ENCODE data around the gene TAF1A. TPM values are rescaled to one million over a fixed set of nuclear protein-coding genes. Genes with fewer than 3 reads are reported as not detected.

Gene TAF1A
- 23.1 and 24.4 TPM in 2 replicates for total RNA-seq

- Mint-ChIP-seq H3K9me3 (peaks cover 6% of the 10 kb centered on the region), H3K4me3 (peak within 1 kb of the TSS; percentile 96), H3K27ac (peak within 1 kb of the TSS; percentile 95), H3K4me1 (peaks cover 33% of the 10 kb centered on the region), H3K27me3 (peaks cover 4% of the 10 kb centered on the region), H3K36me3 (ENCODE audit: low read depth) (peaks cover 21% of the 10 kb centered on the region)
- intact Hi-C loops (cut with micrococcal nuclease) = loop anchor here (1.0 kb wide), 3 partner anchors 28 to 123 kb away; partner anchors contain the start of genes AIDA and BROX
- DNase-seq = peak; percentile 95
These were observed at the start of gene TAF1A for GRCh38 chr1:222589462-222590302. Gene TAF1A, minus strand, starts transcription at chr1:222589933.

DNA sequence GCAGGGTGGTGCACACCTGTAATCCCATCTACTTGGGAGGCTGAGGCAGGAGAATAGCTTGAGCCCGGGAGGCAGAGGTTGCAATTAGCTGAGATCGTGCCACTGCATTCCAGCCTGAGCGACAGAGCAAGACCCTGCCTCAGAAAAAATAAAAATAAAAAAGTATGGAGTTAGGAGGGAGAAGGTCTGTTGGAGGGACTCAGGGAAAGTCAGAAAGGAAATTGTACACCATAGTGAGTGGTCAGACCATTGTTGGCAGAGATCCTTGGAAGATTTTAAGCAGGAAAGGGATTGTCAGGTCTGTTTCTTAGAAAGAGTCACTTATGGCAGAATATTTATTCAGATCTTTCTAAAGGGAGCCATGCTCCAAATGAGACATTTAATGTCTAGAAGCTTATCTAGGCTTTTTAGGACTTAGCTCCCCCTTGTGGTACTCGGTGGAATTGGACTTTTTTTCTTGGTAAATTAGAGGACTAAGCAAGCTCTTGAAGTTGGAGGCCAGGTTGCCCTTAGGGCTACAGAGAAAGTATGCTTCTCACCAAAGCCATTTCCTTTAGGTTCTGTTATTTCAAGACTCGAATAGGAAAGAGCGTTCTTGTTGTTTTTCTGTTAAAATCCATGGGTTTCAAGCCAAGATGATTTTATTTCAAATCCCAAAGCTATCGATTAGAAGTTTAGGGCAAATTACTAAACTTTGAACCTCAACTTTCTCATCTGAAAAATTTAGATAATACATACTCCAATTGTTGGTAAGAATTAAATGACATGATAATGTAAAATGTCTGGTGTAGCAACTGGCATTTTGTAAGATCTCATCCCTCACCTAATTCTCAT lies 44.7 kb upstream of the TAF1A start:
- intact Hi-C loops (cut with micrococcal nuclease) = loop anchor here (1.0 to 2.0 kb wide), 3 partner anchors 10 to 169 kb away; no protein-coding TSS in a partner anchor
- no peaks in the 10 kb centered on the region for H3K9me3 Mint-ChIP-seq
- peaks cover 6% of the 10 kb centered on the region for H3K4me1 Mint-ChIP-seq
- no peaks in the 10 kb centered on the region for H3K27me3 Mint-ChIP-seq
- DNase-seq = peak; percentile 93
- H3K36me3 Mint-ChIP-seq (ENCODE audit: low read depth) = peaks cover 40% of the 10 kb centered on the region
- H3K4me3 Mint-ChIP-seq = no peak overlapping the region
- H3K27ac Mint-ChIP-seq = no peak overlapping the region

DNA sequence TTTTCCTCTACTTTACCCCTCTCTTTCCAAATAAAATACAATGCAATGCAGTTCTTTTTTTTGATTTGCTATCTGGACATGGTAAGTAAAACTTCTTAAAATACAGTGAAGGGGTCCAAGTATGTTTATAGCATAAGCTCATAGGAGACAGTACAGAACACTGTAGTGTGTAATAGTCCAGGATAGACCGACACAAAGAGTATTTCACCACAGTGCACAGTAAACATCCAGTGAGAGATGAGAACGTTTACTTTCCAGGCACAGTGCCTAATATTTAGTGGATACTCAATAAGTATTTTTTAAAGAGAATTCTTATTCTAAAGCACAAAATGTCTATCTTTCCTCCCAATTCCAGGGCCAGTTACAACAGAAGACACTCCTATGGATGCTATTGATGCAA lies 43.0 kb upstream of the TAF1A start:
- peaks cover 6% of the 10 kb centered on the region for H3K4me1 Mint-ChIP-seq
- no peak overlapping the region for H3K27ac Mint-ChIP-seq
- no peaks in the 10 kb centered on the region for H3K9me3 Mint-ChIP-seq
- no peak for DNase-seq
- intact Hi-C loops (cut with micrococcal nuclease) = no loop called here
- H3K4me3 Mint-ChIP-seq = no peak overlapping the region
- H3K27me3 Mint-ChIP-seq = no peaks in the 10 kb centered on the region
- H3K36me3 Mint-ChIP-seq (ENCODE audit: low read depth) = peaks cover 48% of the 10 kb centered on the region

DNA sequence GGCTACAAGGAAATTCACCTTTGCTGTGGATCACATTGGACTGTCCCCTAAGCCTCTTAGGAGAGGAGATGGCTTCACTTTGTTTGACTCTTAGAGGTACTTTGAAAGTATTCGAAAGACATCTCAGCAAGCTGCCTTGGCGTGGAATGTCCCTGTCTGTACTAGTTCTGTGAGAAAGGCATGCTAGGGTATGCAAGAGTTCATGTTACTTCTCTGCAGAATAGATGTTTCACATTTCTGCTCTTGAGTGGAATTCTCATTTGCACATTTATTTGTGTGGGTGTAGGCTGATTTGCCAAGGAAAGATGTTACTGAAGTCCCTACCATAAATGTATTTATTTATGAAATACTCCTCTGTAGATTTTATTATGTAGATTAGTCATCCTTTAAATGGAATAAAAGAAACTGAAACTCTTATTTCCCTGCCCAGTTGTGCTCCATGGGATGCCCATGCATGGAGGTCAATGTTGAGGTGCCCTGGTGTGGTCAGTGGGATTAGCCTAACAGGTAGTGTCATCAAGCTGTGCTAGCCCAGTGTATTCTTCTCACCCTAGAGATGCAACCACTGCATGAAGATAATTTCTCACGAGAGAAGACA lies 42.0 kb upstream of the TAF1A start:
- Mint-ChIP-seq H3K27ac (no peak overlapping the region), H3K27me3 (no peaks in the 10 kb centered on the region), H3K4me3 (no peak overlapping the region), H3K36me3 (ENCODE audit: low read depth) (peaks cover 48% of the 10 kb centered on the region), H3K4me1 (peaks cover 6% of the 10 kb centered on the region), H3K9me3 (no peaks in the 10 kb centered on the region)
- DNase-seq = peak; percentile 34
- intact Hi-C loops (cut with micrococcal nuclease) = no loop called here

- Mint-ChIP-seq H3K9me3 (no peaks in the 10 kb centered on the region), H3K4me1 (peaks cover 6% of the 10 kb centered on the region), H3K27me3 (no peaks in the 10 kb centered on the region), H3K36me3 (ENCODE audit: low read depth) (peaks cover 47% of the 10 kb centered on the region), H3K27ac (no peak overlapping the region), H3K4me3 (no peak overlapping the region)
- intact Hi-C loops (cut with micrococcal nuclease) = no loop called here
- no peak for DNase-seq
These were observed 40.3 kb upstream of the TAF1A start for GRCh38 chr1:222629921-222630535.

GRCh38 chr1:222627232-222627631 lies 37.5 kb upstream of the TAF1A start:
- Mint-ChIP-seq H3K9me3 (no peaks in the 10 kb centered on the region), H3K4me1 (no peaks in the 10 kb centered on the region), H3K27me3 (no peaks in the 10 kb centered on the region), H3K4me3 (no peak overlapping the region), H3K36me3 (ENCODE audit: low read depth) (peaks cover 51% of the 10 kb centered on the region), H3K27ac (no peak overlapping the region)
- DNase-seq = no peak
- intact Hi-C loops (cut with micrococcal nuclease) = no loop called here

DNA sequence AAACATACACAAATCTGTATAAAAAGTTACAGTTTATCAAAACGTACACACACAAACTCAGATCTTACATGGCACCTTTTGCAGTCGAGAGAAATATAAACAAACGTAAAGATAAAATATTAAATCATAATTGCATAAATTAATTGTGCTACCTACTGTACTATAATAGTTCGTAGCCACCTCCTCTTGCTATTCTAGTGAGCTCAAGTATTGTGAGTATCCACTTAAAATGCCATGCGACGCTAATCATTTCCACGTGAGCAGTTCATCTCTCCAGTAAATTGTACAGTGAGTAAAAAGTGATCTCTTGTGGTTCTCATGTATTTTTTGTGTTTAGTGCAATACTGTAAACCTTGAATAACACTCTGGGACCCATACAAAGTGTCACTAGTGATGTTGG lies 34.5 kb upstream of the TAF1A start:
- no peaks in the 10 kb centered on the region for H3K27me3 Mint-ChIP-seq
- H3K4me3 Mint-ChIP-seq = no peak overlapping the region
- H3K27ac Mint-ChIP-seq = no peak overlapping the region
- peaks cover 17% of the 10 kb centered on the region for H3K4me1 Mint-ChIP-seq
- H3K9me3 Mint-ChIP-seq = no peaks in the 10 kb centered on the region
- H3K36me3 Mint-ChIP-seq (ENCODE audit: low read depth) = peaks cover 48% of the 10 kb centered on the region
- intact Hi-C loops (cut with micrococcal nuclease) = no loop called here
- no peak for DNase-seq

DNA sequence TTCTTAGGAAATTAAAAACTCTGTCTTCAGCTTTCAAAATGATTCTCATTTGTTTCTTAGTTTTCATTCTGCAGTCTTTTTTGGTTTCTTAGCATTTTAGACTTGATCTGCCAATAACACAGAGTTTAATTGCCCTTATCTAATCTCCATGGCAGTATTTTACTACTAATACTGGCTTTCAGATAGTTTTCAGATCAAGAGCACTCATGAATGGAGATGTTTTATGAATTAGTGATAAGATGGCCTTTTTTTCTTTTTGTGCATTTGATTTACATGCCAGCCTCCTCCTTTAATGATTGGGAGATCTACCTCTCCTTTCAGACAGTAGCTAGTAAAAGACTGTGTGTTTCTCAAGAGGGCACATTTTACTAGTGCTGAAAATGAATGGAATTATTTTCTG lies 33.7 kb upstream of the TAF1A start:
- intact Hi-C loops (cut with micrococcal nuclease) = no loop called here

GRCh38 chr1:222622765-222623164 lies 33.0 kb upstream of the TAF1A start:
- H3K36me3 Mint-ChIP-seq (ENCODE audit: low read depth) = peaks cover 37% of the 10 kb centered on the region
- H3K9me3 Mint-ChIP-seq = no peaks in the 10 kb centered on the region
- intact Hi-C loops (cut with micrococcal nuclease) = no loop called here
- H3K27ac Mint-ChIP-seq = no peak overlapping the region
- H3K27me3 Mint-ChIP-seq = no peaks in the 10 kb centered on the region
- no peak overlapping the region for H3K4me3 Mint-ChIP-seq
- H3K4me1 Mint-ChIP-seq = peaks cover 22% of the 10 kb centered on the region
- no peak for DNase-seq

More for the DNA sequence above, 33.7 kb upstream of the TAF1A start:
- Mint-ChIP-seq H3K4me1 (peaks cover 22% of the 10 kb centered on the region), H3K27ac (no peak overlapping the region), H3K4me3 (no peak overlapping the region), H3K27me3 (no peaks in the 10 kb centered on the region), H3K9me3 (no peaks in the 10 kb centered on the region), H3K36me3 (ENCODE audit: low read depth) (peaks cover 44% of the 10 kb centered on the region)
- DNase-seq = no peak

DNA sequence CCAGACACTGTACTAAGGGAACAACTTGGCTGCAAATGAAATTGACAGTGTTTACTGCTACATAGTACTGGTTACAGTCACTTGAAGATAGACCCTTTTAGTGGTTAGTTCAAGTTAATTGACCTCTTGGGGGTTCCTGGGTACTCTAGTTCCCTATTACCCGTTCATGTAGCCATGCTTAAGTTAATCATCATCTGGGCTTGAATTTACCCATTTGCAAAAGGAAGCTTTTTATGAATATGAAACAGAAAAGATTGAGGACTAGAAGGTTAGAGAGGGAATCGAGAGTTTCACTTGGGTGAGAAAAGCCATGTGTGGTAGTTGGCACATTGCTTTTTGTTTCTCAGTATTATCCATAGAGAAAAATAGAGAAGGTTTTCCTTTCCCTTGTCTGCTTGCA lies 30.8 kb upstream of the TAF1A start:
- Mint-ChIP-seq H3K4me1 (peaks cover 32% of the 10 kb centered on the region), H3K36me3 (ENCODE audit: low read depth) (peaks cover 23% of the 10 kb centered on the region), H3K9me3 (no peaks in the 10 kb centered on the region), H3K27ac (no peak overlapping the region), H3K4me3 (no peak overlapping the region), H3K27me3 (peaks cover 10% of the 10 kb centered on the region)
- DNase-seq = no peak
- intact Hi-C loops (cut with micrococcal nuclease) = no loop called here

- DNase-seq = peak; percentile 75
- peaks cover 32% of the 10 kb centered on the region for H3K4me1 Mint-ChIP-seq
- no peaks in the 10 kb centered on the region for H3K9me3 Mint-ChIP-seq
- intact Hi-C loops (cut with micrococcal nuclease) = loop anchor here (1.0 to 5.0 kb wide), 2 partner anchors 34 to 152 kb away; no protein-coding TSS in a partner anchor
- peaks cover 20% of the 10 kb centered on the region for H3K36me3 Mint-ChIP-seq (ENCODE audit: low read depth)
- peaks cover 20% of the 10 kb centered on the region for H3K27me3 Mint-ChIP-seq
- peak overlapping the region; percentile 74 for H3K27ac Mint-ChIP-seq
- H3K4me3 Mint-ChIP-seq = peak overlapping the region; percentile 87
These were observed 29.3 kb upstream of the TAF1A start for GRCh38 chr1:222618880-222619596.

- H3K4me1 Mint-ChIP-seq = peaks cover 32% of the 10 kb centered on the region
- no peaks in the 10 kb centered on the region for H3K9me3 Mint-ChIP-seq
- peak within 1 kb of the TSS; percentile 87 for H3K27ac Mint-ChIP-seq
- peaks cover 27% of the 10 kb centered on the region for H3K27me3 Mint-ChIP-seq
- peak; percentile 93 for DNase-seq
- intact Hi-C loops (cut with micrococcal nuclease) = loop anchor here (1.0 to 5.0 kb wide), 2 partner anchors 35 to 151 kb away; no protein-coding TSS in a partner anchor
- peaks cover 14% of the 10 kb centered on the region for H3K36me3 Mint-ChIP-seq (ENCODE audit: low read depth)
- H3K4me3 Mint-ChIP-seq = peak within 1 kb of the TSS; percentile 87
These were observed 28.5 kb upstream of the TAF1A start, which contains the start of gene MIA3 for GRCh38 chr1:222618001-222618879. Gene MIA3, plus strand, starts transcription at chr1:222618097. Its CDS starts 14 bp downstream, at chr1:222618111.
